Prostate gland (tissue), 2 donors: ENCODE measurements around the gene PLEKHO1. TPM values are rescaled to one million over a fixed set of nuclear protein-coding genes. Genes with fewer than 3 reads are reported as not detected.
A peak's percentile ranks its signal among the peaks of the same experiment; 100 is the strongest.

Experiments
- DNase-seq: peaks from one replicate; pipeline ENCODE4 v3.0.0-alpha.2; 2019; ENCODE audit warnings: low spot score
- H3K27ac ChIP-seq, 2 donors: fragments of 200-600 bp; sonication (generic); 2 replicates each; pipeline ENCODE4 v1.5.1; 2017 to 2019
- H3K27me3 ChIP-seq: fragments of 200-600 bp; sonication (generic); replicated peaks from 2 replicates; pipeline ENCODE4 v1.5.1; 2019; ENCODE audit not compliant: insufficient read depth
- H3K36me3 ChIP-seq, 2 donors: fragments of 200-600 bp; sonication (generic); 1 replicate in 1 of 2; 2 replicates in 1 of 2; pipeline versions ENCODE4 v1.5.1 to v1.8.1; 2017 to 2019
- H3K4me1 ChIP-seq: fragments of 200-600 bp; sonication (generic); replicated peaks from 2 replicates; pipeline ENCODE4 v1.5.1; 2019
- H3K4me3 ChIP-seq, 2 donors: fragments of 200-600 bp; sonication (generic); 2 replicates each; pipeline ENCODE4 v1.5.1; 2017 to 2019
- H3K9me3 ChIP-seq: fragments of 200-600 bp; sonication (generic); 2 replicates; pipeline ENCODE4 v1.5.1; 2017
- POLR2A ChIP-seq: fragments of 450-650 bp; IDR thresholded peaks from one replicate; pipeline ENCODE4 v1.6.1; 2016; ENCODE audit warnings: antibody characterized with exemption, mild to moderate bottlenecking
- POLR2AphosphoS5 ChIP-seq: sonication (generic); formaldehyde crosslinking; IDR thresholded peaks from one replicate; pipeline ENCODE4 v1.6.1; 2017; ENCODE audit warnings: antibody characterized with exemption
- WGBS: methylation state at CpG from one replicate; pipeline ENCODE4 v1.1.5; 2018; 5-methylcytosine and 5-hydroxymethylcytosine counted together
- intact Hi-C: fragments of 100-400 bp; cut with DNase I; formaldehyde crosslinking; loops from one replicate; pipeline ENCODE4 v1.14.2; 2022
- total RNA-seq, 2 donors: library from RNA; depleted of rRNA; stranded (reverse); fragments of >200 nt; gene quantifications; one replicate each; pipeline ENCODE4 v1.1.0, GENCODE V29; 2016
- TF ChIP-seq, protein P1 (sequence below), 4 experiments: fragments of 200-600 bp in 2 of 4; fragments of 450-650 bp in 2 of 4; sonication (generic) in 2 of 4; IDR thresholded peaks; 1 replicate in 3 of 4; 2 replicates in 1 of 4; pipeline ENCODE4 v1.5.1; 2016 to 2019; ENCODE audit warnings: antibody characterized with exemption in 4 of 4, mild to moderate bottlenecking in 2 of 4, moderate library complexity in 2 of 4

Gene PLEKHO1
- total RNA-seq, 2 donors from 2014 or later = 33.1 to 75.0 TPM

DNA sequence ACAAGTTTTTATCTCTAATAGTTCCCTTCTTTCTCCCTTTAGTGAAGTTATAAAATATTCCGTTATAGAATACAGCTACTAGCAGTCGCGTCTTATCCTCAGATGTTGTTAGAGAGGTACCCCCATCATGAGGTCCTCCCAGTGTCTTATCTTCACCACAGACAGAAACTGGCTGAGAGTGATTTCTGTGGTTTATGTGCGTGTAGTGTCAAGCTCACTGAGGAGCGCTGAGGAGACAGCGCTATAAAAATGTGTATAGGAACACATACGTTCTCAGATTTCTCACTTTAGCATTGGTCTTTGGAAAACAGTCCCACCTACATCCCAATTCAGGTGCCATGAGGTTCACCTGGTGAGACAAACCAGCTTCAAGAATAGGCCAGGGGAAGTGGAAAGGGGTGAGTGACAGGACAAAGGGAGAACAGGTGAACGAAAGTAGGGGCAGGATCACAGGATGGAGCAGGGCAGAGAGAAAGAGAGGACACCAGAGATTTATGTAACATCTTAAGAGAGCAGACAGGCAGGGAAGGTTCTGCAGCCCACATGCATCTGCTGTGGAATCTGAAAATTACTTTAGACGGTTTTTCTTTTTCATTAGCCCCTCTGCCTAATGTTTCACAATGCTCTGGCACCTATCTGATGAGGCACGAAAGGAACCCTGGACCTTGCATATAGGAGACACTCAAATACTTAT is 2.7 kb upstream of the PLEKHO1 start:
- H3K36me3 ChIP-seq = no peaks in the 10 kb centered on the region
- H3K4me3 ChIP-seq = no peak overlapping the region
- H3K4me1 ChIP-seq = no peaks in the 10 kb centered on the region
- intact Hi-C loops = loop anchor here (5.0 kb wide), 1 partner anchor 80 kb away; the partner anchor contains the start of gene VPS45
- no peak for DNase-seq
- no peak overlapping the region for H3K27ac ChIP-seq
- no peaks in the 10 kb centered on the region for H3K9me3 ChIP-seq
- no peak for TF ChIP-seq POLR2AphosphoS5
- TF ChIP-seq, protein P1, sequence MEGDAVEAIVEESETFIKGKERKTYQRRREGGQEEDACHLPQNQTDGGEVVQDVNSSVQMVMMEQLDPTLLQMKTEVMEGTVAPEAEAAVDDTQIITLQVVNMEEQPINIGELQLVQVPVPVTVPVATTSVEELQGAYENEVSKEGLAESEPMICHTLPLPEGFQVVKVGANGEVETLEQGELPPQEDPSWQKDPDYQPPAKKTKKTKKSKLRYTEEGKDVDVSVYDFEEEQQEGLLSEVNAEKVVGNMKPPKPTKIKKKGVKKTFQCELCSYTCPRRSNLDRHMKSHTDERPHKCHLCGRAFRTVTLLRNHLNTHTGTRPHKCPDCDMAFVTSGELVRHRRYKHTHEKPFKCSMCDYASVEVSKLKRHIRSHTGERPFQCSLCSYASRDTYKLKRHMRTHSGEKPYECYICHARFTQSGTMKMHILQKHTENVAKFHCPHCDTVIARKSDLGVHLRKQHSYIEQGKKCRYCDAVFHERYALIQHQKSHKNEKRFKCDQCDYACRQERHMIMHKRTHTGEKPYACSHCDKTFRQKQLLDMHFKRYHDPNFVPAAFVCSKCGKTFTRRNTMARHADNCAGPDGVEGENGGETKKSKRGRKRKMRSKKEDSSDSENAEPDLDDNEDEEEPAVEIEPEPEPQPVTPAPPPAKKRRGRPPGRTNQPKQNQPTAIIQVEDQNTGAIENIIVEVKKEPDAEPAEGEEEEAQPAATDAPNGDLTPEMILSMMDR (IDR thresholded peaks at IDR 0.05) = no peak
- TF ChIP-seq POLR2A = no peak
- H3K27me3 ChIP-seq = no peaks in the 10 kb centered on the region
- WGBS = 64% methylated on average over 10 of the region's 10 CpGs

- DNase-seq = no peak
- H3K9me3 ChIP-seq = no peaks in the 10 kb centered on the region
- no peaks in the 10 kb centered on the region for H3K4me1 ChIP-seq
- H3K27ac ChIP-seq = peak overlapping the region; percentile 84 to 87
- H3K4me3 ChIP-seq = peak overlapping the region; percentile 66 to 78
- H3K36me3 ChIP-seq = no peaks in the 10 kb centered on the region
- TF ChIP-seq, protein P1 (IDR thresholded peaks at IDR 0.05) = no peak
- TF ChIP-seq POLR2A (no peak), POLR2AphosphoS5 (no peak)
- 31% methylated on average over 8 of the region's 8 CpGs for WGBS
- intact Hi-C loops = loop anchor here (5.0 kb wide), 1 partner anchor 82 kb away; the partner anchor contains the start of gene VPS45
- H3K27me3 ChIP-seq = no peaks in the 10 kb centered on the region
These were observed 862 bp upstream of the PLEKHO1 start for GRCh38 chr1:150148837-150149270.

DNA sequence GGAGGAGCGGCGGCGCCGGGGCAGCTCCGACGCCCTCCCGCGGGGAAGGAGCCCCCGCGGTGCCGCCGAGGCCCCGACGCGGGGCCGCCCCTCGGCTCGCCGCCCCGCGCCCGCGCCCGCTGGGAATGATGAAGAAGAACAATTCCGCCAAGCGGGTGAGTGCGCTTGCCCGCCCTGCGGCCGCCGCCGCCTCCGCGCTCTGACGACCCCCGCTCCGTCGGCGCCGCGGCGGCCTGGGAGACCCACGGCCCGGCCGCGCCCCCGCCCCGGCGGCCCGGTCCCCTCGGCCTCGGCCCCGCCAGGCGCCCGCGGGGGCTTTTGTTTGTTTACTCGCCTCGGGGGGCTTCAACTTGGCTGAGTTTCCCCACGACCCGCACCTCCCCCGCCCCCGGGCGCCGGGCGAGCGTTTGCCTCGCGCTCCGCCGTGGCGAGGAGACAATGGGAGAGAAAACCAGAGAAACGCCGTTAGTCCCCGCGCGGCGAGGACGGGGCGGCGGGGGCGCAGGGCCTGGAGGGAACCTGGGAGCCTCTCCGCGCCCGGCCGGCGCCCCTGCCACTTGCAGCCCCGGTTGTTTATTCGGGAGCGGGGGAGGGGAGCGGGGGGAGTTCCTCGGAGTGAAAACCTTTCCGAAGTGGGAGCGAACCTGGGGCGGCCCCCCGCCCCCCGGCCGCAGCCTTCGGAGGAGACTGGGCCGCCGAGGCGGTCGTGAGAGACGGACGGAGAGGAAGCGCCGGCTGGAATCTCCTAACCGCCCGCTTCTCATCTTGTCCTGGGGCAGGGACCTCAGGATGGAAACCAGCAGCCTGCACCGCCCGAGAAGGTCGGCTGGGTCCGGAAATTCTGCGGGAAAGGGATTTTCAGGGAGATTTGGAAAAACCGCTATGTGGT is 661 bp downstream of the PLEKHO1 start:
- DNase-seq = no peak
- intact Hi-C loops = no loop called here
- no peaks in the 10 kb centered on the region for H3K9me3 ChIP-seq
- under 1% methylated on average over 101 of the region's 114 CpGs for WGBS
- TF ChIP-seq POLR2AphosphoS5 = no peak
- TF ChIP-seq, protein P1 (IDR thresholded peaks at IDR 0.05) = no peak
- TF ChIP-seq POLR2A = no peak
- no peaks in the 10 kb centered on the region for H3K4me1 ChIP-seq
- H3K36me3 ChIP-seq = no peaks in the 10 kb centered on the region
- peak overlapping the region; percentile 66 to 78 for H3K4me3 ChIP-seq
- peak overlapping the region; percentile 84 to 87 for H3K27ac ChIP-seq
- no peaks in the 10 kb centered on the region for H3K27me3 ChIP-seq

DNA sequence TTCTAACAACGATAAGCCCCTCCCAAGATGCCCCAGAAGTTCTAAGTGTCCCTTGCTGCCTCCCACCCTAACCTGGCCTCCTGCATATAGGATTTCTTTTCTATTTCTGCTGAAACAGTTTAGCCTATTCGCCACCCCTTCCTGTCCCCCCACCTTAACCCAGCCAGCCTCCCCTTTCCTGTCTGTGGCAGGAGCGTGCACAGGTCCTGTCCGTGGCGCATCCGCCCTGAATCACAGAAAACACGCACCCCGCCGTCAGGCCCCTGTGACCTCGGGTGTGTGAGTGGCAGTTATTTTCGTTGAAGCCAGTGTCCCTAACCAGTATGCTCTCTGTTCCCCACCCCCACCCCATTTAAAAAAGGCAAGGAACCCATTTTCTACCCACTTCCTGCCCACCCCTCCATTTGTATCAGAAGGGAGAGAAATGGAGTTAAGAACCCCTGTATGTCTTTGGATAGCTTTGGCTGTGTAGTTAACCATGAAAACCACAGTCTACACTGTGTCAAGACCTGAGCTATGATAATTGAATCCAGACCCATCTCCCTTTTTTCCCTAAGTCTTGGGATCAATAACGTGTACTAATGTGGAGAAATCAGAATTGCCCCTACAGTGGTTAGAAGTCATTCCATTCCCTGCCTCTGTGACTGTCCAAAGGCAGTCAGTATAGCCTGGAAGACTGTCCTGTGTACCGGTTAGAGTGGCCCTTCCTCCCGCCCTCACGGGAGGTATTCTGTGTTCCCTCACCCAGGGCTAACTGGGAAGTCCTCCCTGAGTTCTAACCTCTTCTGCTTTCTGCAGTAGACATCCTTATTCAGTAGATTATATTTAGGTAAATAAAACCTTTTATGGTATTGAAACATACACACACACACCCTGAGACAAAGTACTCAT is 1.8 kb downstream of the PLEKHO1 start:
- no peaks in the 10 kb centered on the region for H3K9me3 ChIP-seq
- TF ChIP-seq POLR2AphosphoS5 = peak; percentile 43
- TF ChIP-seq, protein P1 (IDR thresholded peaks at IDR 0.05) = no peak
- intact Hi-C loops = no loop called here
- no peak for DNase-seq
- H3K27ac ChIP-seq = peak overlapping the region; percentile 84 to 87
- peak overlapping the region; percentile 66 to 78 for H3K4me3 ChIP-seq
- 39% methylated on average over 15 of the region's 15 CpGs for WGBS
- H3K4me1 ChIP-seq = no peaks in the 10 kb centered on the region
- no peaks in the 10 kb centered on the region for H3K27me3 ChIP-seq
- H3K36me3 ChIP-seq = peaks cover 0 to 9% of the 10 kb centered on the region in 2 donors
